PC-3 (cell line): Measurements from ENCODE around the gene BCAR1. TPM values are rescaled to one million over a fixed set of nuclear protein-coding genes. Genes with fewer than 3 reads are reported as not detected.
A peak's percentile ranks its signal among the peaks of the same experiment; 100 is the strongest.

Experiments
- ATAC-seq: fragments of 200-7000 bp; cut with Tn5 transposase; 2 replicates; pipeline ENCODE4 v1.9.1; 2020; ENCODE audit warnings: mild to moderate bottlenecking, moderate library complexity
- BruUV-seq: library from RNA; stranded (reverse); fragments of 400-500 nt; replicated peaks from 2 replicates; lab custom pipeline; 2021; lab: Mats Ljungman, UMichigan
- CTCF ChIA-PET: fragments of 300-600 bp; sonication (Branson Sonifier 250); formaldehyde crosslinking; loops from one replicate; lab custom pipeline; 2022; ENCODE audit warnings: antibody characterized with exemption; lab: Charles Lee
- POLR2A ChIA-PET: fragments of 300-600 bp; sonication (Branson Sonifier 250); formaldehyde crosslinking; loops from one replicate; lab custom pipeline; 2022; ENCODE audit warnings: antibody characterized with exemption; ENCODE audit not compliant: unreplicated experiment; lab: Charles Lee
- DNase-seq: peaks from one replicate; pipeline ENCODE4 v3.0.0-alpha.2; 2015
- H2AFZ ChIP-seq: fragments of 300-600 bp; sonication (generic); 2 replicates; pipeline ENCODE4 v1.6.0; 2016; ENCODE audit warnings: antibody characterized with exemption, low read length
- H3F3A ChIP-seq: fragments of 300-600 bp; sonication (generic); one replicate; pipeline ENCODE4 v1.6.0; 2017; ENCODE audit warnings: antibody characterized with exemption, low read length, control low read depth, mild to moderate bottlenecking; ENCODE audit not compliant: unreplicated experiment
- H3K27ac ChIP-seq: fragments of 300-600 bp; sonication (generic); 2 replicates; pipeline ENCODE4 v1.5.1; 2016; ENCODE audit warnings: mild to moderate bottlenecking, low read length
- H3K27me3 ChIP-seq: fragments of 300-600 bp; sonication (generic); 2 replicates; pipeline ENCODE4 v1.6.1; 2016; ENCODE audit warnings: low read length, mixed read lengths
- H3K36me3 ChIP-seq: fragments of 300-600 bp; sonication (generic); 2 replicates; pipeline ENCODE4 v1.6.1; 2016; ENCODE audit warnings: low read depth, mixed run types, low read length, mixed read lengths
- H3K4me1 ChIP-seq: fragments of 300-600 bp; sonication (generic); 2 replicates; pipeline ENCODE4 v1.5.1; 2016; ENCODE audit warnings: low read length; ENCODE audit not compliant: insufficient read depth
- H3K4me2 ChIP-seq: fragments of 300-600 bp; sonication (generic); 2 replicates; pipeline ENCODE4 v1.6.0; 2016; ENCODE audit warnings: low read length
- H3K4me3 ChIP-seq: fragments of 300-600 bp; sonication (generic); 2 replicates; pipeline ENCODE4 v1.5.1; 2016; ENCODE audit warnings: mild to moderate bottlenecking, low read length, mixed read lengths
- H3K79me2 ChIP-seq: fragments of 300-600 bp; sonication (generic); 2 replicates; pipeline ENCODE4 v1.6.1; 2017; ENCODE audit warnings: low read length, mixed read lengths
- H3K9ac ChIP-seq: fragments of 300-600 bp; sonication (generic); 2 replicates; pipeline ENCODE4 v1.6.0; 2016; ENCODE audit warnings: mild to moderate bottlenecking, low read length
- H3K9me2 ChIP-seq: fragments of 300-600 bp; sonication (generic); replicated peaks from 2 replicates; pipeline ENCODE4 v1.6.1; 2016; ENCODE audit warnings: mixed run types, low read length, mixed read lengths
- H3K9me3 ChIP-seq: fragments of 300-600 bp; sonication (generic); 2 replicates; pipeline ENCODE4 v1.6.1; 2016; ENCODE audit warnings: low read length, mixed read lengths
- H4K20me1 ChIP-seq: fragments of 300-600 bp; sonication (generic); 2 replicates; pipeline ENCODE4 v1.6.1; 2016; ENCODE audit warnings: low read length, mixed read lengths
- CTCF ChIP-seq: fragments of 300-600 bp; sonication (generic); conservative IDR thresholded peaks from 2 replicates; pipeline ENCODE4 v1.5.1; 2017; ENCODE audit warnings: antibody characterized with exemption, low read depth, mild to moderate bottlenecking, low read length
- EZH2 ChIP-seq: fragments of 300-600 bp; sonication (generic); IDR thresholded peaks from one replicate; pipeline ENCODE4 v1.6.1; 2017; ENCODE audit warnings: antibody characterized with exemption, mild to moderate bottlenecking, low read length; ENCODE audit not compliant: unreplicated experiment
- EZH2phosphoT487 ChIP-seq: fragments of 300-600 bp; sonication (generic); IDR thresholded peaks from 2 replicates; pipeline ENCODE4 v1.6.1; 2018; ENCODE audit warnings: mild to moderate bottlenecking, antibody characterized with exemption, low read length, borderline replicate concordance
- intact Hi-C: fragments of 100-400 bp; cut with micrococcal nuclease; formaldehyde crosslinking; loops from 2 replicates; pipeline ENCODE4 v1.9.0; 2023
- total RNA-seq: library from RNA; depleted of rRNA; stranded (reverse); fragments of >200 nt; gene quantifications from 2 replicates; pipeline ENCODE4 v1.2.3, GENCODE V29; 2014

Gene BCAR1
- total RNA-seq, 1 experiment from 2014 or later, result 49.3 TPM

GRCh38 chr16:75244844-75245758 is 6.3 kb downstream of the BCAR1 start:
- Histone ChIP-seq H4K20me1 (peaks cover 18% of the 10 kb centered on the region), H3K27ac (peak overlapping the region; percentile 86), H3K4me1 (peaks cover 63% of the 10 kb centered on the region), H3K9ac (peak overlapping the region; percentile 63), H3K36me3 (peaks cover 7% of the 10 kb centered on the region; the same call in 1 of the 2 replicates), H3K27me3 (no peaks in the 10 kb centered on the region), H3K79me2 (peaks cover 88% of the 10 kb centered on the region), H3K4me3 (no peak overlapping the region), H3K4me2 (peak overlapping the region; percentile 60), H3K9me3 (no peaks in the 10 kb centered on the region), H3K9me2 (no peaks in the 10 kb centered on the region), H3F3A (no peaks in the 10 kb centered on the region), H2AFZ (no peak overlapping the region)
- ATAC-seq (peak; percentile 73), DNase-seq (peak; percentile 94)
- POLR2A ChIA-PET, result interaction anchor here (0.7 to 0.9 kb wide), 2 partner anchors 61 to 97 kb away, joined by 3 read pairs; no protein-coding TSS in a partner anchor
- intact Hi-C loops, result loop anchor here (1.0 kb wide), 2 partner anchors 11 to 60 kb away; no protein-coding TSS in a partner anchor
- TF ChIP-seq CTCF (no peak), EZH2phosphoT487 (peak; percentile 57; the same call in 1 of the 2 replicates), EZH2 (no peak)
- CTCF ChIA-PET, result interaction anchor here (0.6 to 1.9 kb wide), 3 partner anchors 60 to 272 kb away, joined by 3 to 8 read pairs (median 5); no protein-coding TSS in a partner anchor
- no TSS peak for BruUV-seq

GRCh38 chr16:75244225-75244809 is 7.1 kb downstream of the BCAR1 start:
- H3K9me2 ChIP-seq, result no peaks in the 10 kb centered on the region
- no peak overlapping the region for H2AFZ ChIP-seq
- no peak; the same call in none of the 2 replicates for ATAC-seq
- DNase-seq, result peak; percentile 27
- BruUV-seq, result no TSS peak
- H3K9me3 ChIP-seq, result no peaks in the 10 kb centered on the region
- peaks cover 55% of the 10 kb centered on the region for H3K4me1 ChIP-seq
- H3K9ac ChIP-seq, result peak overlapping the region; percentile 63
- POLR2A ChIA-PET, result interaction anchor here (0.6 kb wide), 1 partner anchor 24 kb away, joined by 3 read pairs; no protein-coding TSS in a partner anchor
- H3K36me3 ChIP-seq, result peaks cover 7% of the 10 kb centered on the region; the same call in 1 of the 2 replicates
- peak overlapping the region; percentile 60 for H3K4me2 ChIP-seq
- no peaks in the 10 kb centered on the region for H3K27me3 ChIP-seq
- CTCF ChIA-PET, result interaction anchor here (1.9 kb wide), 1 partner anchor 61 kb away, joined by 8 read pairs; no protein-coding TSS in a partner anchor
- H3K27ac ChIP-seq, result peak overlapping the region; percentile 86
- peaks cover 10% of the 10 kb centered on the region; the same call in 1 of the 2 replicates for H4K20me1 ChIP-seq
- H3K4me3 ChIP-seq, result no peak overlapping the region
- H3K79me2 ChIP-seq, result peaks cover 88% of the 10 kb centered on the region
- no peaks in the 10 kb centered on the region for H3F3A ChIP-seq
- TF ChIP-seq EZH2phosphoT487, result no peak
- no peak for TF ChIP-seq EZH2
- no peak for TF ChIP-seq CTCF
- intact Hi-C loops, result no loop called here
